Rectal smooth muscle tissue (tissue), 1 donor: ENCODE results near the gene ASB2.

Experiments
- H3K27ac ChIP-seq: one replicate; pipeline ENCODE4 v1.7.0; 2013; ENCODE audit warnings: low read depth, low read length, inconsistent platforms
- H3K27me3 ChIP-seq: one replicate; pipeline ENCODE4 v1.7.0; 2013; ENCODE audit warnings: low read length; ENCODE audit not compliant: control insufficient read depth, insufficient read depth
- H3K36me3 ChIP-seq: one replicate; pipeline ENCODE4 v1.7.0; 2013; ENCODE audit warnings: low read length; ENCODE audit not compliant: control insufficient read depth, insufficient read depth
- H3K4me1 ChIP-seq: one replicate; pipeline ENCODE4 v1.7.0; 2013; ENCODE audit warnings: low read length; ENCODE audit not compliant: control insufficient read depth, insufficient read depth
- H3K4me3 ChIP-seq: one replicate; pipeline ENCODE4 v1.7.0; 2013; ENCODE audit warnings: low read length
- H3K9ac ChIP-seq: one replicate; pipeline ENCODE4 v1.7.0; 2013; ENCODE audit warnings: low read length

ASB2 gene

DNA sequence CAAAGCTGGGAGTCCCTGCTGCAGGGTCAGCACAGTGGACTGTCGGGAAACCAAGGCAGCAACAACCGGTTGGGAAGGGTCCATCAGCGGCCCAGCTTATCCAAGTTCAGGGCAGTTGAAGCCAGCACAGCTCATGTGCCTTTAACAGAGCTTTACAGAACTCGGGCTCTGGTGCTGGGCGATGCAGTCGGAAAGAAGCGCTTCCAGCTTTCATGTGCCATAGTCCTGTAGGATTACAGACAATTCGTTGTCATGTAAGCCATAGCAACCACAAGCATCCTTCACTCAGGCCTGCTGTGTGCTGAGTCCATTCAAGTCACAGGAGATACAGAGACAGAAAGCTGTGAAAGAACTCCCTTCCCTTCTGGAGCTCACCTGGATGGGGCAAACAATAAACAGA, 52.7 kb downstream of the ASB2 start:
- H3K36me3 ChIP-seq, result no peaks in the 10 kb centered on the region
- no peak overlapping the region for H3K27ac ChIP-seq
- H3K27me3 ChIP-seq, result no peaks in the 10 kb centered on the region
- no peak overlapping the region for H3K9ac ChIP-seq
- no peaks in the 10 kb centered on the region for H3K4me1 ChIP-seq
- no peak overlapping the region for H3K4me3 ChIP-seq

DNA sequence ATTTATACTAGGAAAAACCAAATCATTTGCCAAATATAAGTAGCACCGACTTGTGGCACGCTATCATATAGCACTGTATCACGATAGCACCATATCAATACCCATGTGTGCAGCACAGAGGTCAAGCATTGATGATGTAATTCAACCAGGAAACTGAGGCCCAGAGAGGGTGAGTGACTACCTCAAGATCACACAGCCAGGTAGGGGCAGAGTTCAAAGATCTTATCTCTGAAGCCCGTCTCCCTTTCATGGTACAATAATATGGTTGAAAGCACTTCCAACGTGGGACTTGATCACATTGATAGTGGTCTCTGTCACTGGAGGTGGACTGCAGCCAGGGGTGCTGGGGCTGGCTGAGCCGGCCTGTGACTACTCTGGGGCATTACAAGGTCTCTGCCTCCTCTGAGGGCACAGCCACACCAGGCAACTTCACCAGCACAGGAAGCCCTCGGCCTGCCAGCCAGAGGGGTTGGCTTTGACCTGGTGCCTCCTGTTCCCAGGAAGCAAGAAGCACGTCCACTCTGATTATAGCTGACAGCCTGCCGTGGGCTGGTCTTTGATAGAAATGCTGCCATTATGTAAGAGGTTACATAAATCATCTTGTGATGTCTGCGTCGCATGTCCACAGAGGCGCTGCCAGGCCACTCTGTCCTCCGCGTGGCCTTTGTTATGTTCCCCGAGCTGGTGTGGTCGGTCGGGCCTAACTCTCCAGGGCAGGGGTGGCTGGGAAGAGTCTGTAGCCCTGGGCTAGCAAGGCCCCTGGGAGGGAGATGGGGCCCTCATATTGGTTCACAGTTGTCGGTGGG, 55.2 kb downstream of the ASB2 start:
- no peaks in the 10 kb centered on the region for H3K4me1 ChIP-seq
- H3K27ac ChIP-seq, result no peak overlapping the region
- H3K36me3 ChIP-seq, result no peaks in the 10 kb centered on the region
- H3K27me3 ChIP-seq, result no peaks in the 10 kb centered on the region
- no peak overlapping the region for H3K9ac ChIP-seq
- no peak overlapping the region for H3K4me3 ChIP-seq

DNA sequence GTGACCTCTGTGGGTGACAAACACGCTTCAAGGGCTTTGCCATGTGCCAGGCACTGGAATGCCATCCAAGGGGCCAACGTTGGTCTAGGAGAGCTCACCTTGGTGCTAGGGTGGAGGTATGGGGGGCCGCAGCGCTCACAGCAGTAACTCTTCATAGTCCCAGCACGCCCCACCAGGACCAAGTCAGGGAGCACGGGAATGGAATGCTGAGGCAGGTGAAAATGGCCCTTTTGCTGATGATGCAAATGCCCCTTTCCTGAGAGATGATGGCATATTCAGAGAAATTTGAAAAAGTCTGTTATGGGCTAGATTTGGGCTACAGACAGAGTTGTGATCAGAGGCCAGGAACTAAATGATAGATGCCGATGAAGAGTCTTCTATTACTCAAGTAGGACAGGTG, 59.2 kb downstream of the ASB2 start:
- H3K36me3 ChIP-seq, result no peaks in the 10 kb centered on the region
- H3K4me3 ChIP-seq, result no peak overlapping the region
- no peaks in the 10 kb centered on the region for H3K4me1 ChIP-seq
- no peak overlapping the region for H3K9ac ChIP-seq
- H3K27me3 ChIP-seq, result no peaks in the 10 kb centered on the region
- no peak overlapping the region for H3K27ac ChIP-seq

- H3K4me1 ChIP-seq, result no peaks in the 10 kb centered on the region
- no peak overlapping the region for H3K27ac ChIP-seq
- H3K27me3 ChIP-seq, result no peaks in the 10 kb centered on the region
- H3K9ac ChIP-seq, result no peak overlapping the region
- H3K4me3 ChIP-seq, result no peak overlapping the region
- H3K36me3 ChIP-seq, result no peaks in the 10 kb centered on the region
These were observed 59.9 kb downstream of the ASB2 start for GRCh38 chr14:93916498-93916897.

DNA sequence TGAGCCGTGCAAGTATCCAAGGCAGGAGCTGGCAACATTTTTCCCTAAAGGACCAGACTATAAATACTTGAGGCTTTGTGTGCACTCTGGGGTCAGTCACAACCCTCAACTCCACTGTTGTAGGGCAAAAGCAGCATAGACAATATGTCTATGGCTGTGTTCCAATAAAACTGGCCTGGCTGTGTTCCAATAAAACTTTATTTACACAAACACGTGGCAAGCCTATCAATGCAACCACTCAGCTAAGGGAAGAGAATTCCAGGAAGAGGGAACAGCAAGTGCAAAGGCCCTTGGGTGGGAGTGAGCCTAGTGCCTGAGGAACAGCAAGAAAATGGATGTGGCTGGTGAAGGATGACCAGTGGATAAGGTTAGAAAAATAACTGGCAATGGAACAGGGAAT, 60.6 kb downstream of the ASB2 start:
- H3K4me3 ChIP-seq, result no peak overlapping the region
- no peaks in the 10 kb centered on the region for H3K36me3 ChIP-seq
- H3K27ac ChIP-seq, result no peak overlapping the region
- no peak overlapping the region for H3K9ac ChIP-seq
- no peaks in the 10 kb centered on the region for H3K4me1 ChIP-seq
- H3K27me3 ChIP-seq, result no peaks in the 10 kb centered on the region

GRCh38 chr14:93915070-93915705, 61.2 kb downstream of the ASB2 start:
- Histone ChIP-seq H3K36me3 (no peaks in the 10 kb centered on the region), H3K4me1 (no peaks in the 10 kb centered on the region), H3K9ac (no peak overlapping the region), H3K4me3 (no peak overlapping the region), H3K27ac (no peak overlapping the region), H3K27me3 (no peaks in the 10 kb centered on the region)

DNA sequence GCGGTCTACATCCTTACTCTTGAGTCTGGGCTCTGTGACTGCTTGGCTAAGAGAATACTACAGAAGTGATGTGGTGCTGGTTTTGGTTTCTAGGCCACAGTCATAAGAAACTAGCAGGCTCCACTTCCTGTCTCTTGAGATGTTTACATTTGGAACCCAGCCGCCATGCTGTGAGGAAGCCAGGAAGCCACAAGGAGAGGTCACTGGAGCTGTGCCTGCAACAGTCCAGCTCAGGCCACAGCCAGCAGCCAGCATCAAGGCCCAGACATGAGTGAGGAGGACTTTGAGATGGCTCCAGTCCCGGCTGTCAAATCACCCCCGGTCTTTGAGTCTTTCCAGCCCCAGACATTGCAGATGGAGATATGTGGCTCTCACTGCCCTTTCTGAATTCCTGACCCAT, 62.1 kb downstream of the ASB2 start:
- Histone ChIP-seq H3K27me3 (no peaks in the 10 kb centered on the region), H3K4me1 (no peaks in the 10 kb centered on the region), H3K36me3 (no peaks in the 10 kb centered on the region), H3K4me3 (no peak overlapping the region), H3K27ac (no peak overlapping the region), H3K9ac (no peak overlapping the region)

DNA sequence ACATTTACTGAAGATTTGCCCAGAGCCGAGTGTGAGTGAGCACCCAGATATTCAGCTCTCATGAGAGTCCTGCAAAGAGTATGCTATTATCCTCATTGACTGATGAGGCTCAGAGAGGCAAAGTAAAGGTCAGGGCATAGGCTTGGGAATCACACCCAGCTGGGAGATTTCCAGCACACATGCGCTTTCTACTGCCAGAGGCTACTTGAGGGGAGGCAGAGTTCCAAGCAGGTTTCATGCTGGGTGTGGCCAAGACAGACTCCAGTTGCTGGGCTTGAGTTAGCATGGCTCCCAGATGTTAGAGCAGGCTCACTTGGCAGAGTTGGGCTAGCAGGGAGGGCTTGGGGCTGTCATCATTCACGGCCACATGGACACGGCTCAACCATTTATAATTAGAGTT, 63.6 kb downstream of the ASB2 start:
- Histone ChIP-seq H3K9ac (no peak overlapping the region), H3K4me1 (no peaks in the 10 kb centered on the region), H3K27me3 (no peaks in the 10 kb centered on the region), H3K4me3 (no peak overlapping the region), H3K36me3 (no peaks in the 10 kb centered on the region), H3K27ac (no peak overlapping the region)

- Histone ChIP-seq H3K4me1 (no peaks in the 10 kb centered on the region), H3K27me3 (no peaks in the 10 kb centered on the region), H3K4me3 (no peak overlapping the region), H3K9ac (no peak overlapping the region), H3K36me3 (no peaks in the 10 kb centered on the region), H3K27ac (no peak overlapping the region)
These were observed 64.3 kb downstream of the ASB2 start for GRCh38 chr14:93911975-93912615.

DNA sequence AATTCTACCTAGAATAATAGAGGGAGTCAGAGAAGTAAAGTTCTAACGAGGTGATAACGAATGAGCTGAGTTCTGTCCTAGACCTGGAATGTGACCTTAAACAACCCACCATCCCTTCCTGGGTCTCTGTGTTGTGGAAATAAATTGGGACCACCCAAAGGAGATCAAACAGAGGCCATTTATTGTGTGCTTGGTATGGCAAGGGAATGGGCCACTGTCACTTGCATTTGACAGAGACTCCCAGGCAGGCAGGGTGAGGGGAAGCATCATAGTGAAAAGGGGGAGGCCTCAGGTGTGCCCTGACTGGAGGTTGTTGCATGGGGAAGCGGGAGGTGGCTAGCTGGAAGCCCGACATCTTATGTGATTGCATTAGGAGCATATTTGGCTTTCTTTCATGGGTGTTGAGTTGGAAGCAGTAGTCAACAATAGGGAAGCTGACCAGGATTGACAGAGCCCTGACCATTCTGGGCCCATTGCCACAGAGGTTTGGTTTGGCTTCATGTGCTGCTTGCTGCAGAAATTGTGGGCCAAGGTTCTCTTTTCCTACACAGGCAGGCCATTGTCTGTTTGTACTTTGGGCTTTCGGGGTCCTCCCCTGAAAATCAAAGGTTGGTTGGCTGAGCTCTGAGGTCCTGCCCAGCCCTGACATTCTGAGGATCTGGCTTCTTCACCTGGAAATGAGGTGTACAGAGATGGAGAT, 66.8 kb downstream of the ASB2 start:
- Histone ChIP-seq H3K36me3 (no peaks in the 10 kb centered on the region), H3K9ac (no peak overlapping the region), H3K4me1 (no peaks in the 10 kb centered on the region), H3K4me3 (no peak overlapping the region), H3K27me3 (no peaks in the 10 kb centered on the region), H3K27ac (no peak overlapping the region)

GRCh38 chr14:93906341-93907329, 69.7 kb downstream of the ASB2 start:
- Histone ChIP-seq H3K4me1 (no peaks in the 10 kb centered on the region), H3K27me3 (no peaks in the 10 kb centered on the region), H3K4me3 (no peak overlapping the region), H3K36me3 (no peaks in the 10 kb centered on the region), H3K27ac (no peak overlapping the region), H3K9ac (no peak overlapping the region)
